Measurements from ENCODE around the gene AGAP6. TPM values are rescaled to one million over a fixed set of nuclear protein-coding genes. Genes with fewer than 3 reads are reported as not detected.
"Not testable (repeated sequence)": the region's sequence is repeated elsewhere in the genome, so short reads cannot be mapped to it uniquely, and the experiment has no call there.

The AGAP6 gene
- total RNA-seq, 2 experiments from 2014 or later, result 15.9 to 17.1 TPM

DNA sequence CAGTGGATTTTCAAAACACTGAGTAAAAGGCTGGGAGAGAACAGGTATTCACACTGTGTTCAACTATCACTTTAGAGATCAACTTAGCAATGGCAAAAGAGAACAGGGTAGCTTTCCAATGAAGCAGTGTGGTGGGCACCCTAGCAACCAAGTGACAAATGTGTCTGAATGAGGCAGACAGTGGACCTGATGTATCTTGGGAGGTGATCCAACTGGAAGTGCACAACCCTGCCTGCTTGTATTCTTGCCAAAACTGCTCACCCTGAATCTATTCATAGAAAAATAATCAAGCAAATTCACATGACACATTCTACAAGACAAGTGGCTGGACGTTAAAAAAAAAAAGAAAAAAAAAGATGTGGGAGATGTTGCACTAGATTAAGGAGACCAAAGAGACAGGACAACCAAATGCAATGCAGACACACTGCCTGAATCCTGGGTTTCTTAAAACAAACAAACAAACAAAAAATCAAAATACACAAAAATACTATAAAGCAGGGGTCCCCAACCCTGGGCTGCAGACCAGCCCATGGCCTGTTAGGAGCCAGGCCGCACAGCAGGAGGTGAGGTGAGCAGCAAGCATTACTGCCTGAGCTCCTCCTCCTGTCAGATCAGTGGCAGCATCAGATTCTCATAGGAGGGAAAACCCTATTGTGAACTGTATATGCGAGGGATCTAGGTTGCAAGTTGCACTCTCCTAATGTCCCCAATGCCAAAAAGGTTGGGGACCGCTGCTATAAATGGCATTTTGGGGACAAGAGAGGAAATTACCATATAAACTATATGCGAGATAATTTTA is 67.5 kb downstream of the AGAP6 start:
- H3K9me3 ChIP-seq (ENCODE audit: low read length); H3K4me2 ChIP-seq (ENCODE audit: low read length); H4K20me1 ChIP-seq (ENCODE audit: insufficient read depth, low read length); DNase-seq (ENCODE audit: low spot score); H3K36me3 ChIP-seq (ENCODE audit: insufficient read depth, low read length); H3K27ac ChIP-seq (ENCODE audit: low read depth, low read length, poor library complexity, severe bottlenecking); POLR2A ChIA-PET; H3K9me2 ChIP-seq (ENCODE audit: insufficient read depth, low read length); BruUV-seq (replicated peaks); H3K4me3 ChIP-seq (ENCODE audit: low read depth, low read length, poor library complexity, severe bottlenecking); H3K4me1 ChIP-seq (ENCODE audit: insufficient read depth, low read length, poor library complexity, severe bottlenecking); H3K79me2 ChIP-seq (ENCODE audit: insufficient read depth, low read depth, low read length); intact Hi-C loops (cut with micrococcal nuclease; ENCODE audit: unreplicated experiment); CTCF ChIA-PET (ENCODE audit: unreplicated experiment); H2AFZ ChIP-seq (ENCODE audit: low read length): not testable (repeated sequence)

DNA sequence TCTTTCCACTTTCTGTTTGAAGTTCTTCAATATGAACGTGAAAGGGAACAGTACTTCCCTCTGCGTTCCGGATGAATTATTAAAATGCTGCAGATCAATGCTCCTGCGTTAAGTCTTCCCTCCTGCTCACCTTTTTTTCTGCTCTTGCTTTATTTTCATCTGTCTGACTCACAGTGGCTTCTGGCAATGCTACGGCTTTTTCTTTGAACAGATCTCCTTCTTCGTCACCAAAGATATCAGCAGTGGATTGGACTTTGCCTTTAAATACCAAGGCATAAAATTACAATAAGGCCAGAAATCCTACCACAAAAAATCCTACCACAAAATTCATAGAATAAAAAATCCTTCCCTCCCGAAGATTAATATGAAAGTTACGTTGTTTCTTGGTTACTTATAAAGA is 68.4 kb downstream of the AGAP6 start:
- POLR2A ChIA-PET; H3K9me2 ChIP-seq (ENCODE audit: insufficient read depth, low read length); intact Hi-C loops (cut with micrococcal nuclease; ENCODE audit: unreplicated experiment); H3K4me2 ChIP-seq (ENCODE audit: low read length); H3K4me1 ChIP-seq (ENCODE audit: insufficient read depth, low read length, poor library complexity, severe bottlenecking); DNase-seq (ENCODE audit: low spot score); H3K79me2 ChIP-seq (ENCODE audit: insufficient read depth, low read depth, low read length); CTCF ChIA-PET (ENCODE audit: unreplicated experiment); H3K4me3 ChIP-seq (ENCODE audit: low read depth, low read length, poor library complexity, severe bottlenecking); H3K36me3 ChIP-seq (ENCODE audit: insufficient read depth, low read length); H2AFZ ChIP-seq (ENCODE audit: low read length); H3K9me3 ChIP-seq (ENCODE audit: low read length); H3K27ac ChIP-seq (ENCODE audit: low read depth, low read length, poor library complexity, severe bottlenecking); BruUV-seq (replicated peaks); H4K20me1 ChIP-seq (ENCODE audit: insufficient read depth, low read length): not testable (repeated sequence)

- CTCF ChIA-PET (ENCODE audit: unreplicated experiment); BruUV-seq (replicated peaks); H3K4me2 ChIP-seq (ENCODE audit: low read length); H3K9me3 ChIP-seq (ENCODE audit: low read length); H3K27ac ChIP-seq (ENCODE audit: low read depth, low read length, poor library complexity, severe bottlenecking); H3K36me3 ChIP-seq (ENCODE audit: insufficient read depth, low read length); H4K20me1 ChIP-seq (ENCODE audit: insufficient read depth, low read length); POLR2A ChIA-PET; H3K79me2 ChIP-seq (ENCODE audit: insufficient read depth, low read depth, low read length); H3K4me1 ChIP-seq (ENCODE audit: insufficient read depth, low read length, poor library complexity, severe bottlenecking); H2AFZ ChIP-seq (ENCODE audit: low read length); H3K9me2 ChIP-seq (ENCODE audit: insufficient read depth, low read length); intact Hi-C loops (cut with micrococcal nuclease; ENCODE audit: unreplicated experiment); DNase-seq (ENCODE audit: low spot score); H3K4me3 ChIP-seq (ENCODE audit: low read depth, low read length, poor library complexity, severe bottlenecking): not testable (repeated sequence)
These were observed 70.5 kb downstream of the AGAP6 start for GRCh38 chr10:50058727-50059126.

- intact Hi-C loops (cut with micrococcal nuclease; ENCODE audit: unreplicated experiment); H3K4me3 ChIP-seq (ENCODE audit: low read depth, low read length, poor library complexity, severe bottlenecking); H3K9me2 ChIP-seq (ENCODE audit: insufficient read depth, low read length); H4K20me1 ChIP-seq (ENCODE audit: insufficient read depth, low read length); H3K27ac ChIP-seq (ENCODE audit: low read depth, low read length, poor library complexity, severe bottlenecking); H3K9me3 ChIP-seq (ENCODE audit: low read length); H3K4me2 ChIP-seq (ENCODE audit: low read length); H3K4me1 ChIP-seq (ENCODE audit: insufficient read depth, low read length, poor library complexity, severe bottlenecking); POLR2A ChIA-PET; CTCF ChIA-PET (ENCODE audit: unreplicated experiment); DNase-seq (ENCODE audit: low spot score); H3K36me3 ChIP-seq (ENCODE audit: insufficient read depth, low read length); H2AFZ ChIP-seq (ENCODE audit: low read length); BruUV-seq (replicated peaks); H3K79me2 ChIP-seq (ENCODE audit: insufficient read depth, low read depth, low read length): not testable (repeated sequence)
These were observed 71.7 kb downstream of the AGAP6 start for GRCh38 chr10:50059946-50060345.

Small RNAs within 50 kb of the gene (small RNA-seq; reads per million reads assigned to genes)
- gene RNA5SP317 (not detected), gene SNORA74C-2 (not detected)

Other genes with a start within 250 kb of the AGAP6 start
- gene OGDHL, start 226.1 kb upstream of the AGAP6 start, total RNA-seq (2014; rRNA removed; shearing (Covaris generic)), result not detected in 2 replicates
- gene OGDHL, start 226.1 kb upstream of the AGAP6 start, total RNA-seq (2022), result 0.23 and 0.24 TPM in 2 replicates
- gene PARG, start 46.4 kb upstream of the AGAP6 start, total RNA-seq (2014; rRNA removed; shearing (Covaris generic)), result 34.9 and 40.5 TPM in 2 replicates
- gene PARG, start 46.4 kb upstream of the AGAP6 start, total RNA-seq (2022), result 46.9 and 52.5 TPM in 2 replicates
- gene TIMM23B, start 46.4 kb upstream of the AGAP6 start, total RNA-seq (2014; rRNA removed; shearing (Covaris generic)), result 24.8 and 25.4 TPM in 2 replicates
- 29.1 and 31.4 TPM in 2 replicates for gene TIMM23B, start 46.4 kb upstream of the AGAP6 start, total RNA-seq (2022)
- gene WASHC2A, start 79.5 kb downstream of the AGAP6 start, total RNA-seq (2014; rRNA removed; shearing (Covaris generic)), result 17.5 and 17.6 TPM in 2 replicates
- 34.2 and 36.7 TPM in 2 replicates for gene WASHC2A, start 79.5 kb downstream of the AGAP6 start, total RNA-seq (2022)

All from OCI-LY7 (cell line).